SU-DHL-6 (cell line): Measurements from ENCODE around the gene KCND3.

Experiments
- H2AFZ ChIP-seq: fragments of 200-600 bp; sonication (generic); 2 replicates; pipeline ENCODE4 v1.6.1; 2014; ENCODE audit warnings: low read depth, mild to moderate bottlenecking, moderate library complexity, mixed read lengths, antibody characterized with exemption, low read length; ENCODE audit not compliant: severe bottlenecking
- H3F3A ChIP-seq: fragments of 200-600 bp; shearing (Covaris generic); 2 replicates; pipeline ENCODE4 v1.6.0; 2016; ENCODE audit warnings: antibody characterized with exemption, mild to moderate bottlenecking; ENCODE audit not compliant: insufficient read depth
- H3K27ac ChIP-seq: fragments of 200-600 bp; sonication (generic); 2 replicates; pipeline ENCODE4 v1.5.1; 2016; ENCODE audit warnings: low read depth, mild to moderate bottlenecking, low read length, moderate library complexity, mixed read lengths
- H3K27me3 ChIP-seq: fragments of 200-600 bp; sonication (generic), shearing (Covaris generic); 2 replicates; pipeline ENCODE4 v1.6.0; 2014; ENCODE audit warnings: mild to moderate bottlenecking, low read length
- H3K36me3 ChIP-seq: fragments of 200-600 bp; sonication (generic); 2 replicates; pipeline ENCODE4 v1.6.1; 2014; ENCODE audit warnings: mild to moderate bottlenecking, low read length, mixed read lengths
- H3K4me2 ChIP-seq: fragments of 300-600, 200-600 bp; shearing (Covaris generic), sonication (generic); 2 replicates; pipeline ENCODE4 v1.6.0; 2014; ENCODE audit warnings: low read length, low read depth, mild to moderate bottlenecking; ENCODE audit not compliant: poor library complexity, severe bottlenecking
- H3K4me3 ChIP-seq: fragments of 200-600 bp; sonication (generic); 2 replicates; pipeline ENCODE4 v1.5.1; 2014; ENCODE audit warnings: antibody characterized with exemption, low read length, mild to moderate bottlenecking, mixed read lengths; ENCODE audit not compliant: insufficient read depth, poor library complexity, severe bottlenecking
- H3K79me2 ChIP-seq: fragments of 200-600 bp; sonication (generic); 2 replicates; pipeline ENCODE4 v1.6.1; 2014; ENCODE audit warnings: mild to moderate bottlenecking, low read length, moderate library complexity; ENCODE audit not compliant: insufficient read depth
- H3K9ac ChIP-seq: fragments of 200-600 bp; sonication (generic); 2 replicates; pipeline ENCODE4 v1.7.0; 2014; ENCODE audit warnings: mild to moderate bottlenecking, low read length
- H3K9me2 ChIP-seq: fragments of 200-600 bp; sonication (generic); replicated peaks from 2 replicates; pipeline ENCODE4 v1.6.1; 2014; ENCODE audit warnings: low read length; ENCODE audit not compliant: insufficient read depth
- H3K9me3 ChIP-seq: fragments of 200-600 bp; sonication (generic); 2 replicates; pipeline ENCODE4 v1.6.1; 2014; ENCODE audit warnings: low read length, mixed read lengths; ENCODE audit not compliant: insufficient read depth
- H4K20me1 ChIP-seq: fragments of 200-600 bp; sonication (generic); 2 replicates; pipeline ENCODE4 v1.6.1; 2014; ENCODE audit warnings: low read depth, mild to moderate bottlenecking, antibody characterized with exemption, low read length, moderate library complexity, mixed read lengths
- CTCF ChIP-seq: fragments of 200-600 bp; sonication (generic); IDR thresholded peaks from one replicate; pipeline ENCODE4 v1.5.1; 2017; ENCODE audit warnings: antibody characterized with exemption, mild to moderate bottlenecking, low read length, moderate library complexity; ENCODE audit not compliant: insufficient read depth, poor library complexity, severe bottlenecking
- EZH2phosphoT487 ChIP-seq: fragments of 200-600 bp; sonication (generic), shearing (Covaris generic); conservative IDR thresholded peaks from 2 replicates; pipeline ENCODE4 v1.6.1; 2018; ENCODE audit warnings: mild to moderate bottlenecking, antibody characterized with exemption, low read length, moderate library complexity, mixed read lengths

The KCND3 gene

DNA sequence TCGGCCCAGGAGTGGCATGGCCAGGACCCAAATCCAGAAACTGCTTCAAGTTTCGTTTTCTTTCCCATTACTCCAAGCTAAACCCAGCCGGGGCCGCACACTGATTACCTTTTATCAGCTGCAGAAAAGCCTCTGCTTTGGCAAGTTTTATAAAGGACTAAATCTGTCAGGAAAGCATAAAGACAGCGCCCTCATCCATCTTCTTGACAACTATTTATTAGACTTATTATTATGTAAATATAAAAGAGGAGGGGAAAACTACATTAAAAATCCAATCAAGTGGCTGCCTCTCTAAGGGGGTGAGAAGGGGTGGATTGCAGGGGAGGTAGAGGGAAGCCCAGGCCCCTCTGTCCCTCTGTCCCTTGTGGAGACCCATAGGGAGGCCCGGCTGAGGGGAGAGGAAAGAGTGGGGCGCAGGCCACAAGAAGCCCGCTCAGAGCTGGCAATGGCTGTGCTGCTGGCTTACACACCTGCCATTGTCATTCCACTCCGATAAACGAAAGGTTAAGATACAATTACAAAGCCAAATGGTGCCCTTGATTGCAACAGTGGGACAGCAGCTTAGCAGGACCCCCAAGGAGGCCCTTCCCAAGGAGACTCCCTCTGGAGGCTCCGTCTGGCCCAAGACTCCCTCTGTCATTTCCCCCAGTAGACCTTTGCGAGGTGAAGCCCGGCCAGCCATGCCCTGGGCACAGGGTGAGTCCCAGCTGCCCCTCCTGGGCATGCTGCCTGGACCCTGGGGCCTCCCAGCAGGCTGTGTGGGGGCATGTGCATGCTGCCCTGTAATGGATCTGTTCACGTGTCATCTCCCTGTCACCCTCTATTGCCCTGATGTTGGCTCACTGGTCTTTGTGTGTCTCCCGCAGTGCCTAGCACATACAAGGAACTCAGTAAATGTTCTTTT, 45.4 kb downstream of the KCND3 start:
- Histone ChIP-seq H4K20me1 (no peaks in the 10 kb centered on the region), H3K27ac (no peak overlapping the region), H3K9me2 (no peaks in the 10 kb centered on the region), H2AFZ (no peak overlapping the region), H3K9ac (no peak overlapping the region), H3F3A (no peaks in the 10 kb centered on the region), H3K27me3 (no peaks in the 10 kb centered on the region), H3K9me3 (no peaks in the 10 kb centered on the region), H3K79me2 (no peaks in the 10 kb centered on the region), H3K4me3 (no peak overlapping the region), H3K4me2 (no peak overlapping the region), H3K36me3 (no peaks in the 10 kb centered on the region)
- TF ChIP-seq EZH2phosphoT487 (no peak), CTCF (no peak)

GRCh38 chr1:111943066-111943465, 46.4 kb downstream of the KCND3 start:
- no peak overlapping the region for H3K27ac ChIP-seq
- no peaks in the 10 kb centered on the region for H3K9me2 ChIP-seq
- H3K9ac ChIP-seq = no peak overlapping the region
- H3K36me3 ChIP-seq = no peaks in the 10 kb centered on the region
- no peak overlapping the region for H3K4me2 ChIP-seq
- TF ChIP-seq CTCF (no peak), EZH2phosphoT487 (no peak)
- no peaks in the 10 kb centered on the region for H3K79me2 ChIP-seq
- no peak overlapping the region for H3K4me3 ChIP-seq
- H3F3A ChIP-seq = no peaks in the 10 kb centered on the region
- H4K20me1 ChIP-seq = no peaks in the 10 kb centered on the region
- H2AFZ ChIP-seq = no peak overlapping the region
- H3K9me3 ChIP-seq = no peaks in the 10 kb centered on the region
- H3K27me3 ChIP-seq = no peaks in the 10 kb centered on the region

- H3K9me3 ChIP-seq = no peaks in the 10 kb centered on the region
- no peak overlapping the region for H3K4me3 ChIP-seq
- no peak overlapping the region for H3K9ac ChIP-seq
- H3K27me3 ChIP-seq = no peaks in the 10 kb centered on the region
- no peak for TF ChIP-seq EZH2phosphoT487
- no peak for TF ChIP-seq CTCF
- H4K20me1 ChIP-seq = no peaks in the 10 kb centered on the region
- no peaks in the 10 kb centered on the region for H3F3A ChIP-seq
- H3K79me2 ChIP-seq = no peaks in the 10 kb centered on the region
- no peak overlapping the region for H3K4me2 ChIP-seq
- H3K36me3 ChIP-seq = no peaks in the 10 kb centered on the region
- H3K9me2 ChIP-seq = no peaks in the 10 kb centered on the region
- H3K27ac ChIP-seq = no peak overlapping the region
- no peak overlapping the region for H2AFZ ChIP-seq
These were observed 50.9 kb downstream of the KCND3 start for GRCh38 chr1:111938536-111938935.
